CD4-positive, alpha-beta T cell treated with Interleukin-15 for 4 hours (primary cell): ENCODE results near the gene PPP1R14C.

ENCODE experiments used
- DNase-seq: peaks from one replicate; pipeline ENCODE4 v3.0.0-alpha.2; 2020; ENCODE audit warnings: low spot score

Gene PPP1R14C

DNA sequence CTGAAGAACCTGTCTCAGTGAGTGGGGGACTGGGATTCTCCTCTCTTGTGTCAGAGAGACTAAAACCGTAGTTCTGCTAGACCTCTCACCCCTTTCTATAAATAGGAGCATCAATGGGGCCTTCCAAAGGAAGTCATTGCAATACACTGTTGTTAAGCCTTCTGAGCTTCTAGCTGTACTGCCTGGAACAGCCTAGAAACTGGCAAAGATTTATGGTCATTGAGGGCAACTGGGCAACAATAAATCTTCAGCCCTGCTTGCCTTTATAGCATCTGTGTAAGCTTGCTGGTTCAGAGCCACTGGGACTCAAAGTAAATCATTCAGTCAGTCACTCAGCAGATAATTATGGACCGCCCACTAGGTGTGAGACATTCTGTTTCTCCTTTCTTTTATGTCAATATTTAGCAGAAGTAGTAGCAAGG, 53.2 kb downstream of the PPP1R14C start:
- DNase-seq, result no peak

DNA sequence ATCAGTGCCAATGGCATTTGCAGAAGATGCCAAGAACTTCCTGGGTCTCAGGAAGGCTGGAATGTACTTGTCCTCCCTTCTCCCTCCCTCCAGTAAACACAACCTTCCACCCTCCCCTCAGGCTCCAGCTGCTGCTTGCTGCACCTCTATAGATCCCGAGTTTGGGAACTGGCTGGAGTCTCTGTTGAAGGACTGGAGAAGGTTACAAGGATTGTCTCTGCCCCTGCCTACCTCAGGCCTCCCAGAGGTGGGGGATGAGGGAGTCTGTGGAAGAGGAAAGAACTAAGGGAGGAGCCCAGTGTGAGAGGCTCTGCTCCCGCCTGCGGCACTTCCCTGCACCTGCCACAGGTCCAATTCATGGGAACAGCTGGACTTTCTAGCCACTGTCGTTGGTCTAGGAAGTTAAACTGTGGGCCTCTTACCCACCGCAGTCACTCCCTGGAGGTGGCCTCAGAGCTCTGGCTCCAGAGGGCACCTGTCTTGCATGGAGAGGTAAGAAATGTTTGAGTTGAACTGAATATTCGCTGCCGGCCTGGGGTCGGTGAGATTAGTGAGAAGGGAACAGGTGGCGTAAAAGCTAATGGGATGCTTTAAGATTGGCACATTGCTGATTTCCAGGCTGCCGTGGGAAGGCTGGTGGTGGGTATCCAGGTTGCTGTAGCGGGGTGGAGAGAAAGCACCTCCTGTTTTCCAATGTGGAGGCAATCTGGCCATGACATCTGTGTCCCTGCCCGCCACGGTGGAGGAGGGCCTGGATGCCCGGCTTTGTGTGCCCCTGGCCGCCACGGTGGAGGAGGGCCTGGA, 54.3 kb downstream of the PPP1R14C start:
- no peak for DNase-seq

DNA sequence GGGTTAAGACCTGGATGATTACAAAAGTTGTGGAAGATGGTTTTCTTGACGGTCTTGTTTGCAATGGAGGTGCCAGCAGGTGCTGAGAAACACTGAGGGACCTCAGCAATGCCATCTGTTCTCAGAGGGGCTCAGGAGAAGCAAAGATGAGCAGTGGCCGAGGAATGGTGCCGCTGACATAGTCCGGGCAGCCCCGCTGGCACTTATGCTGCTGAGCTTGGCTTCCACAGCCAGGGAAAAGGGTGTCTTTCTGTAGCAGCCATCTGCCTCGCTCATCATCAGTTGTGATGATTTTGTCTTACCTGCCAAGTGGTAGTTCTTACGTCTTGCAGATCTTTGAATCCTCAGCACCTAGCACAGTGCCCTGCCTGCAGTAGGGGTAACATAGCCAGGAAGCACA, 55.7 kb downstream of the PPP1R14C start:
- DNase-seq, result no peak

DNA sequence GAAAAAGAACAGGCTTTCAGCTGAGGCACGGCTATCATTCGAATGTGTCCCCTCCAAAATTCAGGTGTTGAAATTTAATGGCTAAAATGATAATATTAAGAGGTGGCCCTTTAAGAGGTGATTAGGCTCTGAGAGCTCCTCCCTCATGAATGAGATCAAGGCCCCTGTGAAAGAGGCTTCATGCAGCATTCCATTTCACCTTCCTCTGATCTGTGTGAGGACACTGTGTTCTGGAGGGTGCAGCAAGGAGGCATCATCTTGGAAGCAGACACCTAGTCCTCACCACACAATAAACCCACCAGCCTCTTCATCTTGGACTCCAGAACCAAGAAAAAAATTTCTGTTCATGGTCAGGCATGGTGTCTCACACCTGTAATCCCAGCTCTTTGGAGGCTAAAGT, 56.4 kb downstream of the PPP1R14C start:
- DNase-seq, result no peak

DNA sequence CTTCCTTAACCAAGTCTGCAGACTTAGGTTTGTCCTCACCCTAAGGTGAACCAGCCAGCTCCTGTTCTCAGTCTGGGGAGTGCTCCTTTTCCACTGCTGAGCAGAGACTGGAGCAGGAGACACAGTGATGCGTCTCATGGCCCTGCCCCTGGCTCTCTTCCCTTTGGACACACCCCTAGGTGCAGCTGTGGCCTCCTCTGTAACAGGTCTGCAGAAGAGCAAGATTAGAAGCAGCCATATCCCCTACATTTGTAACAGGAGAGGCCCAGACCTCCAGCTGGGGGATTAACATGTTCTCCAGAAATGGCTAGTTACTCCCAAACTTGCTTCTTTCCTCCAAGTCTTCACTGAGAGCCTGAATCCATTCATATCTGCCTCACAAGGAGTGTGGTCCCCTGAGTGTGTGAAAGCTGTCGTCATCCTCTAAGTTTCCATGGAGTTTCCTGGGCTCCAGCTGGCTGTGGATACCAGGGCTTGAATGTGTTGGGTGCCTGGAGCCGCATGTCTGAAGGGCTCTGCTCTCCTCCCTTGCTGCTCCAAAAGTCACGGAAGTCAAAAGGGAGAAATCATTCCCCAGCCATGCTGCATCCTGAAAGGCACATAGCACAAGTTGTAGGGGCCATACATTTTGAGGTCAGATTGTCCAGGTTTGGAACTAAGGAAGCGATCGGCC, 57.7 kb downstream of the PPP1R14C start:
- no peak for DNase-seq

DNA sequence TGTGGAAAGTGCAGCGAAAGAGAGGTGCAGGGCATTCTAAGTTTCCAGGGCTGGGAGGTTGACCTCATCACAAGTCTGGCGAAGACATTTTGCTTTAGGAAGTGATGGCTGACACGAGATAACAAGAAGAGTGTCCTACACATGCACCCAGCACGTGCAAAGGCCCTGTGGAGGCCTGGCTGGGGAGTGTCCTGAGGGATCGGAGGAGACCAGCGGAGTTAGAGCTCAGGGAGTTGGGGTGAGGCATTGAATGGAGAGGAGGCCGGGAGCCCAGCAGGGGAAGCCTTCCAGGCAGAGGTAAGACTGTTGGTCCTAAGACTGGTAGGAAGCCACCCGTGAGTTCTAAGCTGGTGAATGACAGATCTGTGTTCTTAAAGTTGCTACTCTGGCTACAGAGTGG, 58.4 kb downstream of the PPP1R14C start:
- DNase-seq, result no peak

DNA sequence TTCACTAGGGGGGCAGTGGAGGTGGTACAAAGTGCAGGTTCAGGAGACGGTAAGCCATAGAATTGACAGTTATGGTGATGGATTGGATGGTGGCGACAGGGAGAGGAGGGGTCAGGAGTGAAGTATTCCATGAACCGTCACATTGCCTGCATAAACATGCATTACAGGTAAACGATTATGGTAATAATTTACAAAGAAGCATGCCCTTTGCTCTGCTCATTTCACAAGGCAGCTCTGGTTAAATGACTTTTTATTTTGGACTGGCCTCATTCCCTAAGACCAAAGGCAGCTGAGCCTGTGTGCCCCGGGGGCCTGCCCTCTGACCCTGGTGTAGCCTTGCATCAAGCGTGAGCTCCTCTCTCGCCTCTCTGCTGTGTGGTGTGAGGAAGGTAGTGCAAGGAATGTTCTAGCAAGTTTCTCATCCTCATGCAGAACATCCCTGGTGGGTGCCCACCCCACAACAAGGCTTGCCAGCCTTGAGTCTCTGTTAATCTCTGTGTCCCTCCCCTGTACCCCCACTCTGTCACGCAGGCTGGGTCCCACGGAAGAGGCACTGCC, 59.0 kb downstream of the PPP1R14C start:
- DNase-seq, result no peak

DNA sequence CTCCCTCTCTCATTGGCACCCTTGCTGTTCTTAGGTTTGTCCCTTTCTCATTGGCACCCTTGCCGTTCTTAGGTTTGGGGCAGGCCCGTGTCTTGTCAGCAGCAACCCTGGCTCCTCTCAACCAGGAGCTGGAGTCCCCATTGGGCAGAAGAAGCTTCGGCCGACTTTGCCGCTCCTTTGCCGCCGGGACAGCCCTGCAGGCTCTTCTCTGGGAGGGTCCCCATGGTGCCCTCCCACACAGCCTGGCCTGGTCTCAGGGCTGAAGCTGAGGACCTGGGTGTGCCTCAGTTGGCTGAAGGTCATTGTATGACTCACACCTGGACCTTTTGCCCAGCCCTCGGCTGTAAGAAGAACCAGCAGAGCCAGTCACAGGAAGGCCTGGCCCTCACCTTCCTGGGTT, 59.6 kb downstream of the PPP1R14C start:
- no peak for DNase-seq

DNA sequence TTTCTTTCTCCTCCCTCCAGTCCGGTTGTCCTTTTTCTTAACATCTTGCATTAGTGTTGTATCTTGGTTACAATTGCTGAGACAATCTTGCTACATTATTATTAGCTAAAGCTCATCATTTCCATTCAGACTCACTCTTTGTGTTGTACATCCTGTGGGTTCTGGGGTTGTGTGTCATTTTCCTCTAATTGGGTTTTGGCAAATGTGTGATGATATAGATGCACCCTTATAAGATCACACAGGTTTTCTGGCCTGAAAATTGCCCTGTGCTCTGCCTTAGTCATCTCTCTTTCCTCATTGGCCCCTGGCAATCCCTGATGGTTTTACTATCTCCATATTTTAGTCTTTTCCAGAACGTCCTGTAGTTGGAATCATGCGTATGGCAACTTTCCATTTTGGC, 60.1 kb downstream of the PPP1R14C start:
- DNase-seq, result no peak

DNA sequence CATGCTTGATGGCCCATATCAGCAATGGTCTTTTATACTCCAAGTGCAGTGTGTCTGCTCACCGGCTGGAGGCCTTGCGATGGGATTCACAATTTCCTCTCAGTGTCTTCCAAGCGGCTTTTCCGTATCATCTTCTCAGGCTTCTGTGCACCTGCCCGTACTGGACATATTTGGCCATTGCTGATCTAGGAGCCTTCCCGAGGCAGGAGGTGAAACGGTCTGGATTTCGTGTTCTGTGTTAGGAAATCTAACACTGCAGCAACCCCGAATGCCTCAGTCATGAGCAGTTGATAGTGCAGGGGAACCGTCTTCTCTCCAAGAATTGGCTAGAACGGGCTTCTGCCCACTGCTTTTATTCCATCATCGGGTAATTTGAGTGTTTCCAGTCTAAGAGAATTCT, 60.5 kb downstream of the PPP1R14C start:
- DNase-seq, result no peak

DNA sequence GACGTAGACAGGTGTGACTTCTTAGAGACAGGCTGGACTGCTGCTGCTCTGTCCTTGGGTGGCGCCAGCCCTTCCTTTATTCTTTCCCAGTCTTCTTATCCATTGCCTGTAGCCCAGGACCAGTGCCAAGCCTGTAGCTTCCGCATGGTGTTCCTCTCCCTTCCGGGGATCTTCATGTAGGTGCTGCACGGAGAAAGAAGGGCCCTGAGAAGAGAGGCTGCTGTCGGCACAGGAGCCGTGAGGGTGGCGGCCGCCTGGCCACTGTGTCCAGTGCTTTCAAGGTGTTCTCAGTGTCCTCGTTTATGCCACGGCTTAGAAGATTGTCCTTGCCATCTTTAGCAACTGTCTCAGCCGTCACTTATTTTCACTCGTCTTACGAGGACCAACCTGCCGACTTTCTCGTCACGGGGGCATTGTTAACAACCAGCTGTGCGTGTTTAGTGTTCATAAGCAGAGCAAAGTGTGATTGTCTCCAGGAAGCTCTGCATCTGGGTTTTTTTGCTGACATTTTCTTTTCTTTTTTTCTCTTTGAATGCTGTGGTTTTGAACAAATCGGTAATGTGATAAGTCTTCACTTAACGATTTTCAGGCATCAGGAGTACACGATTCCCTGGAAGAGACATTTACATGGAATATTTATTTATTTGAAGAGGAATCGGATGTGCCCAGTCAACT, 61.2 kb downstream of the PPP1R14C start:
- no peak for DNase-seq

DNA sequence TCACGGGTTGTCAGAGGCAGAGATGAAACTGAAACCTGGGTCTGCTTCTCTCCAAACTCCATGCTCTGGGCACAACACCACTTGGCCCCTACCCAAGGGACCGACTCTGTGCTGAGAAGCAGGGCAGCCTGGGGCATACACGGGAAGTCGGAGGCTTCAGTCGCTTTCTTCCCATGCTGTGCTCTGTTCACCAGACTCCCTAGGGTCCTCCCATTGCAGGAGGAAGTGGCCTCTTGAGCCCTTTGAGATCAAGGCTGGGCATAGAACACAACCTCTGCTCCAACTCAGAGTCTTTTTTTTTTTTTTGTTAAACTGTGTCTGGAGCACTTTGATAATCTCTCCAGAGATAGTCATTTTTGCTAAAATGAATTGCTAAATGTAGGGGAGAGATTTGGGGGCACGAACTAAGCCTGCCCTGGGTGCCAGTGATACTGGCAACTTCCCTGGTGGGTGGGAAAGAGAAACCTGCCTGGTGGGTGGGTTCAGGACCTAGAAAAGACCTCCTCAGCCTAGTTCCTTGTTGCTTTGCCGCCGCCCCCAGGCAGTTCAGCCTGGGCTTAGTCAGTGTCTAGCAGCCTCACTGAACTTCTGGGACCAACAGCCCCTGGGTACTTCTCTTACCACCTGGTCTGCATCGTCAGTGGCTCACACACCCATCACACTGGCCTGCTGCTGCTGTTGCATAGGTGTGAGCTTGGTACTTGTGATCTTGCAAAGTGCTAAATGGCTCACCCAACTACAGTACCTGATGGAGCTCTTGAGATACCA, 62.0 kb downstream of the PPP1R14C start:
- DNase-seq, result no peak

DNA sequence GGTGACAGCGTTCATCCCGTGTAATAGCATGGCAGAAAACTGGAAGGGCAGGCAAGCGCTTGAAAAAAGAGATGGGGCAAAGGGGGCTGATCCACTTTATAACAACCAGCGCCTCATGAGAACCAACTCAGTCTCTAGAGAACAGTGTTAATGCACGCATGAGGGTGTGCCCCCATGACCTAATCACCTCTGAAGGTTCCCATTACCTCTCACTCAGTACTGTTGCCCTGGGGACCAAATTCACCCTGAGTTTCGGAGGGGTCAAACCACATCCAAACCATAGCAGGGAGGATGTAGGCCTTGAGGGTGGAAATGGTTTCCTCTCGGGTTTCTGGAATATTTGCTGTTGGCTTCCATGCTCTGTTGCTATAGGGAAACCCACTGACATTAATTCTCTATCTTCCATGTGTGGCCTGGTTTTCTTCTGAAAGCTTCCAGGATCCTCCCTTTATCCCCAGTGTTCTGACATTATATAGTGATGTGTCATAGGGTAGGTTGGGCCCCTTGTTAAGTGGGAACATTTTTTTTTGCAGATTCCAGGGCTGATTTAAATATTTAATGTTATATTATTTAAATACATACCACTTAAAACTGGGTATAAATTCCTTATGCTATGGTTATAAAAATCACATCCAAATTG, 65.2 kb downstream of the PPP1R14C start:
- no peak for DNase-seq

DNA sequence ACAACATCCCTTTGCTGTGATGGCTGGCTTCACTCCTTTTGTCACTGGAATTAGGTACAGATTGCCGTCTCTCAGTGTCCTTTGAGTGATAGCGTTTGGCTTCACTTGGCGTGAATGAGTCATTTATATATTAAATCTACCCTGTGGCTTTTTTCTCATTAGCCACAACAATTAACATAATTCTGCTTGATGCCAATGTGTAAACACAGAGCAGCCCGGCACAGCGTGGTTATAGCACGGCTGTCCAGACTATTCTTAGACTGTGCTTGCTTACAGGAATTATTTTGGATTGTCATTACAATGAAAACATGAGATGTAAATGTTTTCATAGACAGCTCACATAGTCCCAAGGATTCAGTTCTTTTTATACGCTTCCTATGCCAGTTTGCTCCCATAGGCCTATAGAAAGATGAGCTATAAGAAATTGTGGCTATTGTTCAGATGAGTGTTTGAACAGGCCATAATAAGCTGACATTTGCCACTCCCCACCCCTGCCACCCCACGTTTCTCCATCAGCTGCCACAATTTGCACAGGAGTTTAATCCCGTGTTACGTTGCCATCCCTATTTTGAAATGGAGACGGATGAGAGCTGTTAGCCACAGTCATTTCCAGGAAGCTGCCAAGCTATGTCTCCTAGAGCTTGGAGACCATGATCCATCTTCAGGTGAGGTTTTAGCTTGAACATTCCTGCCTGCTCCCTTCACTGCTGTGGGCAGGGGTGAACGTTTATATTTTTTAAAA, 65.9 kb downstream of the PPP1R14C start:
- DNase-seq, result no peak

DNA sequence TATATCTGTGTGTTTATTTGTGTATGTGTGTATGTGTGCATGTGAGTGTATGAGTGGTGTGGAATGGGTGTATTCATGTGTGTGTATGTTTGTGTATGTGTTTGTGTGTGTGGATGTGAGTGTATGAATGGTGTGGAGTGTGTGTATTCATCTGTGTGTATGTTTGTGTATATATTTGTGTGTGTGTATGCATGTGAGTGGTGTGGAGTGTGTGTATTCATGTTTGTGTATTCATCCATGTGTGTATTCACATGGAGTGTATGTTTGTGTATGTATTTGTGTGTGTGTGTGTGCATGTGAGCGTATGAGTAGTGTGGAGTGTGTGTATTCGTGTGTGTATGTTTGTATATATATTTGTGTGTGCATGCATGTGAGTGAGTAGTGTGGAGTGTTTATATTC, 66.6 kb downstream of the PPP1R14C start:
- DNase-seq, result no peak

DNA sequence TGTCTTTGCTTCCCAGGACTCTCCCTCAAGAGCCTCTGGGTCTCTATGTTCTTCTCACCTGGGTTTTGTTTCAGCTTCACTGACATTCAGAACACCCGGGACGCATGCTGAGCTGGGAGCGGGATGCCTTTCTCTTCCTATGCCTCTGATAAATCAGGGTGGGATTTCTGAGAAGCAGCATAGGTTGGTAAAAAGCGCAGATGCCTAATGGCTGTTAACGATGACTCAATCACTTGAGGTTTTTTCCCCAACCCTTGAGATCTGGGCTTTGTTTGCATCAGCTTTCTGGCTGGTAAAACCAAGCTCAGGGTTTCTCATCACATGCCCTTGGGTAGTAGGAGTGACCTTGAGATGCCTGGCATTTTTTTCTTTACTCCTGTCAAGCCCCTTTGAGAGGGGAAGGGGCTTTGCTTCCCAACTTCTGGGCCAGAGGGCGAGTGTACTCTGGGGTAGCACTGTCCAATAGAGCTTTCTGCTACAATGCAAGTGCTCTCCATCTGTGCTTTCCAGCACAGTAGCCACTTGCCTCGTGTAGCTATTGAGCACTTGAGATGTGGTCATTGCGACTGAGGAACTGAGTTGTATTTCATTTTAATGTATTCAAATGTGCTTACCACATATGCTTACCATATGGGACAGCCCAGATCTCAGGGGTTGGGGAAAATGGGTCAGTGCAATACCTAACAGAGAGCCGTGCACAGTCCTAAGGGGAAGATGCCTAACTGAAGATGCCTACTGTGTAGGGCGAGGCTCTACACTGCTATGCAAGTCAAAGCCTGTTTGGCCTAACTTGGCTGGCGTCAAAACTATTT, 69.1 kb downstream of the PPP1R14C start:
- no peak for DNase-seq

DNA sequence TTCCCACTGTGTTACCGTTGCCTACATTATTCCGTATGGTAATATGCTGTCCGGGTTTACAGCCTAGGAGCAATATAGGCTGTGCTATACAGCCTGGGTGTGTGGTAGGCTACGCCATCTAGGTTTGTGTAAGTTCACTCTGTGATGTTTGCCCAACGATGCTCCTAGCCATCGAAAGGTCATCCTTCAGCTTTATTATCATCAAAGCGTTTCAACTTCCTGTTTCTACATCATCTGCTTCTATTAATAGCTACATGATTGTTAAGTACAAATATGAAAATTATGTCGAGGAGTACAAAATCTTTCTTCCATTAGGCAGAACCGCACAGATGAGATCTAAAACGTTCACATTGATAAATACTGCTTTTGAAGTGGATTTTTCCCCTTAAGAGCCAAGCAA, 69.9 kb downstream of the PPP1R14C start:
- no peak for DNase-seq

DNA sequence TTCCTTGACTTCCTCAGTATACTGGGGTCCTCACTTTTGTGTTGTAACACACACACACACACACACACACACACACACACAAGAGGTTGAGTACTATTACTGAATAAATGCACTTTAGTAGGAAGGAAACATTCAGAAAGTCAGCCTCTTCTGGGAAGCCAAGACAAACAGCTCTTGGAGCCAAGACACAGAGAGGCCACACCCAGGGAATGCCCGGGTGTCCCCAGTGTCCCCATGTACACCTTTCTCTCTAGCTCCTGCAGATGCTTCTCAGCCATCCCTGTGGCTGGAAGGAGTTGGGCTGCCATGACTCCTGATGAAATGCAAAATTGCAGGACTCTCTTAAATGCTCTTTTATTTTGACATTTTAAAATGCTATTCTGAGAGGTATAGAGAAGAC, 70.5 kb downstream of the PPP1R14C start:
- no peak for DNase-seq

DNA sequence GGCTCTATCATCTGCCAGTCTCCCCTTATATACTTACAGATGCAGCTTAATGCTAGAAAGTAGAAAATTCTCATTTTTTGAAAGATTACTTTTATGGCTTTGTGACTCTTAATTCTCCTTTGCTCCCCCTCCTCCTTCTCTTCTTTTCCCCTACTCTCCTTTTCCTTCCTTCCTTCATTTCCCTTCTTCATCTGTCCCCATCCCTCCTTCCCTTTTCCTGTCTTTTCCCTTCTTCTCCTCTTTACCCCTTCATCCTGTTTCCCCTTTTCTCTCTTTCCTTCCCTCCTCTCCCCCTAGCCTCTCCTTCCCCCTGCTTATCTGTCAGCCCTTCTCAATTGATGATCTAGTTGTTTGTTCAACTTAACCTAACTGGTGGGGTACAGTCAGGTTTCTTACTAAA, 71.5 kb downstream of the PPP1R14C start:
- no peak for DNase-seq
